Esophagus muscularis mucosa (tissue), 4 donors: Measurements from ENCODE around the gene CEP95.

ENCODE experiments used
- CTCF ChIP-seq, 3 experiments: fragments of 200-600 bp in 2 of 3; fragments of 450-650 bp in 1 of 3; sonication (generic) in 2 of 3; IDR thresholded peaks; one replicate each; pipeline ENCODE4 v1.5.1; 2017 to 2019; ENCODE audit warnings: antibody characterized with exemption in 3 of 3, mild to moderate bottlenecking in 2 of 3, moderate library complexity in 1 of 3
- EP300 ChIP-seq: sonication (generic); formaldehyde crosslinking; IDR thresholded peaks from one replicate; pipeline ENCODE4 v1.6.1; 2017; ENCODE audit warnings: antibody characterized with exemption
- POLR2AphosphoS5 ChIP-seq, 2 donors: sonication (generic); formaldehyde crosslinking; IDR thresholded peaks; one replicate each; pipeline ENCODE4 v1.6.1; 2017; ENCODE audit warnings: antibody characterized with exemption in 2 of 2

- no peak for TF ChIP-seq CTCF (IDR thresholded peaks at IDR 0.05)
- no peak for TF ChIP-seq EP300
- TF ChIP-seq POLR2AphosphoS5 (IDR thresholded peaks at IDR 0.05) = no peak
Measured at GRCh38 chr17:64509179-64509578, 2.4 kb downstream of the CEP95 start.
